ENCODE measurements around the gene TIMM29.

The TIMM29 gene

DNA sequence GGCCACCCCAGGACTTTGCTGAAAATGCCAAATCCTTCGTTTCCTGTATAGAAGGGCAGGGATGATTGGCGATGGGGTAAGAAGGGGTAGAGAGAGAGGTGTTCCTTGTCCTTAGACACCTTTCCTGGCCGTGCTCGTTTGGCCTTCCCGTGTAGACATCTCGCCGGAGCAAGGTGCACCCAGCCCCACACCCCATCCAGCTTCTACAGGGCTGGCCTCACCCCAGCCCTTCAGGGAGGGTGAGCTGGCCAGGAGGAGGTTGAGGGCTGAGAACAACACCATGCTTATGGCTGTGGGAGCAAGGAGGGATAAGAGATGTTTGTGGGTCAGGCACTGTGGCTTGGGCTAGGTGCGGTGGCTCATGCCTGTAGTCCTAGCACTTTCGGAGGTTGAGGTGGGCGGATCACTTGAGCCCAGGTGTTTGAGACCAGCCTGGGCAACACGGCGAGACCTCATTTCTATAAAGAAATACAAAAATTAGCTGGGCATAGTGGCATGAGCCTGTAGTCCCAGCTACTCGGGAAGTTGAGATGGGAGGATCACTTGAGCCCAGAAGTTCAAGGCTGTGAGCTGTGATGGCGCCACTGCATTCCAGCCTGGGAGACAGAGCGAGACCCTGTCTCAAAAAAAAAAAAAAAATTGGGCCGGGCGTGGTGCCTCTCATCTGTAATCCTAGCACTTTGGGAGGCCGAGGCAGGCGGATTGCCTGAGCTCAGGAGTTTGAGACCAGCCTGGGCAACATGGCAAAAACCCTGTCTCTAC, 47.7 kb downstream of the TIMM29 start:
- Histone ChIP-seq H3K4me3 (replicated peaks; ENCODE audit: low read depth, low read length) (no peak overlapping the region), H3K36me3 (ENCODE audit: control insufficient read depth, insufficient read depth, low read length) (no peaks in the 10 kb centered on the region; the same call in none of the 2 replicates), H3K27me3 (replicated peaks; ENCODE audit: control insufficient read depth, insufficient read depth, low read length) (no peaks in the 10 kb centered on the region)
- TF ChIP-seq, protein P1, sequence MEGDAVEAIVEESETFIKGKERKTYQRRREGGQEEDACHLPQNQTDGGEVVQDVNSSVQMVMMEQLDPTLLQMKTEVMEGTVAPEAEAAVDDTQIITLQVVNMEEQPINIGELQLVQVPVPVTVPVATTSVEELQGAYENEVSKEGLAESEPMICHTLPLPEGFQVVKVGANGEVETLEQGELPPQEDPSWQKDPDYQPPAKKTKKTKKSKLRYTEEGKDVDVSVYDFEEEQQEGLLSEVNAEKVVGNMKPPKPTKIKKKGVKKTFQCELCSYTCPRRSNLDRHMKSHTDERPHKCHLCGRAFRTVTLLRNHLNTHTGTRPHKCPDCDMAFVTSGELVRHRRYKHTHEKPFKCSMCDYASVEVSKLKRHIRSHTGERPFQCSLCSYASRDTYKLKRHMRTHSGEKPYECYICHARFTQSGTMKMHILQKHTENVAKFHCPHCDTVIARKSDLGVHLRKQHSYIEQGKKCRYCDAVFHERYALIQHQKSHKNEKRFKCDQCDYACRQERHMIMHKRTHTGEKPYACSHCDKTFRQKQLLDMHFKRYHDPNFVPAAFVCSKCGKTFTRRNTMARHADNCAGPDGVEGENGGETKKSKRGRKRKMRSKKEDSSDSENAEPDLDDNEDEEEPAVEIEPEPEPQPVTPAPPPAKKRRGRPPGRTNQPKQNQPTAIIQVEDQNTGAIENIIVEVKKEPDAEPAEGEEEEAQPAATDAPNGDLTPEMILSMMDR (IDR thresholded peaks at IDR 0.05; ENCODE audit: insufficient read depth, low read length, poor library complexity, severe bottlenecking) = no peak
- DNase-seq (ENCODE audit: extremely low read depth, insufficient read length) = no peak

DNA sequence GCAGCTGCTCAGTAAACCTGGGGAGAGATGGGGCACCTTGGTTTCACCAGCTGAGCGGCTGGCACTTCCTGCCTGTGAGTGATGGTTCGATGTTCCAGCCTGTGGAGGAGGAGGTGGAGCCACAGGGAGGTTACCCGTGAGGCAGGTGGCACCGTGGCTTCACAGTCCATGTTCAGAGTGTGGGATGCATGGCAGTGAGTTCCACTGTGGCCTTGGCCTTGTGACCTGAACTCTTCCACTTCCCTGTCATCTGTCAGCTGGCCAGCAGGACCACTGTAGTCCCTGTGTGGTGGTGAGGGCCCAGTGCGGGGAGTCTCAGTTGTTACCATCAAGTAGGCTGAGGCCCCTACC, 49.1 kb downstream of the TIMM29 start:
- Histone ChIP-seq H3K36me3 (ENCODE audit: control insufficient read depth, insufficient read depth, low read length) (no peaks in the 10 kb centered on the region; the same call in none of the 2 replicates), H3K4me3 (replicated peaks; ENCODE audit: low read depth, low read length) (no peak overlapping the region), H3K27me3 (replicated peaks; ENCODE audit: control insufficient read depth, insufficient read depth, low read length) (no peaks in the 10 kb centered on the region)
- no peak for DNase-seq (ENCODE audit: extremely low read depth, insufficient read length)
- TF ChIP-seq, protein P1 (IDR thresholded peaks at IDR 0.05; ENCODE audit: insufficient read depth, low read length, poor library complexity, severe bottlenecking) = no peak

Data from GM06990 (cell line).